K562 (cell line): ENCODE results near the gene UFSP2. TPM values are rescaled to one million over a fixed set of nuclear protein-coding genes. Genes with fewer than 3 reads are reported as not detected.

Experiments used
- CHAMP1 ChIP-seq: fragments of 450-650 bp; IDR thresholded peaks from 2 replicates; pipeline ENCODE4 v1.6.1; 2016; ENCODE audit warnings: mild to moderate bottlenecking
- FUS ChIP-seq: fragments of 200-400 bp; formaldehyde crosslinking; optimal IDR thresholded peaks from 2 replicates; pipeline ENCODE3; 2017; ENCODE audit warnings: low read depth, low read length
- GTF2F1 ChIP-seq: IDR thresholded peaks from 2 replicates; pipeline ENCODE4 v1.6.1; 2011; ENCODE audit warnings: low read depth, low read length, improper control_type of control experiment
- HES1 ChIP-seq: fragments of 450-650 bp; IDR thresholded peaks from 2 replicates; pipeline ENCODE4 v1.6.1; 2016; ENCODE audit warnings: low read depth, mild to moderate bottlenecking, moderate library complexity
- MAZ ChIP-seq, 2 experiments: fragments of 450-650 bp in 1 of 2; sonication (generic) in 1 of 2; formaldehyde crosslinking; IDR thresholded peaks in 1 of 2; conservative IDR thresholded peaks in 1 of 2; 2 replicates each; pipeline versions ENCODE4 v1.4.0 to v1.5.0; 2020; ENCODE audit warnings: mild to moderate bottlenecking in 1 of 2, missing genetic modification reagents in 1 of 2
- MTA3 ChIP-seq: fragments of 450-650 bp; formaldehyde crosslinking; IDR thresholded peaks from 2 replicates; pipeline ENCODE4 v1.6.1; 2017; ENCODE audit warnings: mild to moderate bottlenecking, borderline replicate concordance
- NUFIP1 ChIP-seq: fragments of 450-650 bp; IDR thresholded peaks from 2 replicates; pipeline ENCODE4 v1.6.1; 2018; ENCODE audit not compliant: partially characterized antibody
- RHOXF2B ChIP-seq: fragments of 250-450 bp; sonication (Bioruptor Pico); conservative IDR thresholded peaks from 2 replicates; pipeline ENCODE4 v1.5.1; 2021
- SAP30 ChIP-seq: fragments of 200-600 bp; sonication (generic); IDR thresholded peaks from 2 replicates; pipeline ENCODE4 v1.6.1; 2012; ENCODE audit warnings: borderline replicate concordance, low read depth, mild to moderate bottlenecking, moderate library complexity, low read length, control low read depth, inconsistent platforms; ENCODE audit not compliant: insufficient read depth, poor library complexity, severe bottlenecking
- SIX5 ChIP-seq, 2 experiments: IDR thresholded peaks; 2 replicates each; pipeline ENCODE4 v1.6.1; 2011; ENCODE audit warnings: low read length in 2 of 2, borderline replicate concordance in 1 of 2, low read depth in 1 of 2, mild to moderate bottlenecking in 1 of 2, moderate library complexity in 1 of 2; ENCODE audit not compliant: insufficient read depth in 1 of 2
- SNIP1 ChIP-seq: fragments of 450-650 bp; IDR thresholded peaks from 2 replicates; pipeline ENCODE4 v1.7.1; 2017; ENCODE audit warnings: low read depth, mild to moderate bottlenecking
- TFAP4 ChIP-seq: sonication (generic); formaldehyde crosslinking; IDR thresholded peaks from 2 replicates; pipeline ENCODE4 v1.8.0; 2022; ENCODE audit warnings: missing genetic modification reagents, mild to moderate bottlenecking, moderate library complexity, borderline replicate concordance
- ZBTB1 ChIP-seq: sonication (generic); formaldehyde crosslinking; IDR thresholded peaks from 2 replicates; pipeline ENCODE4 v1.8.1; 2023; ENCODE audit warnings: missing genetic modification reagents, low read depth, mild to moderate bottlenecking, borderline replicate concordance
- ZBTB17 ChIP-seq: fragments of 450-650 bp; formaldehyde crosslinking; IDR thresholded peaks from 2 replicates; pipeline ENCODE4 v1.4.0; 2020; ENCODE audit warnings: mild to moderate bottlenecking
- ZFX ChIP-seq: sonication (generic); formaldehyde crosslinking; IDR thresholded peaks from 2 replicates; pipeline ENCODE4 v1.8.0; 2022; ENCODE audit warnings: mild to moderate bottlenecking, missing genetic modification reagents, moderate library complexity
- ZNF143 ChIP-seq: sonication (generic); formaldehyde crosslinking; IDR thresholded peaks from 2 replicates; pipeline ENCODE4 v1.9.0; 2022; ENCODE audit warnings: mild to moderate bottlenecking, missing genetic modification reagents
- ZNF324 ChIP-seq: fragments of 250-450 bp; sonication (Bioruptor Pico); IDR thresholded peaks from 2 replicates; pipeline ENCODE4 v1.4.0; 2020; ENCODE audit warnings: mild to moderate bottlenecking
- polyA plus RNA-seq, 8 experiments: library from polyadenylated mRNA; depleted of rRNA in 4 of 8; stranded (reverse) in 5 of 8; unstranded in 3 of 8; fragments of >200 nt; fragmentation: Nextera tagmentation in 2 of 8; fragmentation: Illumina TruSeq in 1 of 8; extraction: Ambion mirVana in 2 of 8; extraction: Trizol in 1 of 8; gene quantifications; 2 replicates each; pipeline versions ENCODE4 v1.2.1 to v1.2.3, GENCODE V29; 2011 to 2014; ENCODE audit warnings: inconsistent platforms in 1 of 8, missing spikeins in 1 of 8
- total RNA-seq, 7 experiments: library from RNA; depleted of rRNA in 6 of 7; stranded (reverse); fragments of >200 nt in 6 of 7; fragmentation: Illumina TruSeq in 2 of 7; extraction: Trizol in 2 of 7; gene quantifications; 2 replicates each; pipeline versions ENCODE4 v1.2.1 to v1.2.3, GENCODE V29; 2011 to 2021; ENCODE audit warnings: low replicate concordance in 1 of 7
- TF ChIP-seq, protein P1 (sequence below): fragments of 450-650 bp; formaldehyde crosslinking; IDR thresholded peaks from 2 replicates; pipeline ENCODE4 v1.4.0; 2020; ENCODE audit warnings: mild to moderate bottlenecking
- TF ChIP-seq, protein P2 (sequence below): sonication (generic); formaldehyde crosslinking; IDR thresholded peaks from 2 replicates; pipeline ENCODE4 v1.9.0; 2022; ENCODE audit warnings: mild to moderate bottlenecking, missing genetic modification reagents
- TF ChIP-seq, protein P3 (sequence below): sonication (generic); formaldehyde crosslinking; IDR thresholded peaks from 2 replicates; pipeline ENCODE4 v1.8.1; 2023; ENCODE audit warnings: mild to moderate bottlenecking, missing genetic modification reagents

The UFSP2 gene
- total and polyA plus RNA-seq, 9 of the 15 experiments (the other 6 are each of a cell fraction or from before 2014, with no cell fraction given): 20.1 to 55.8 (median 26.6) TPM

DNA sequence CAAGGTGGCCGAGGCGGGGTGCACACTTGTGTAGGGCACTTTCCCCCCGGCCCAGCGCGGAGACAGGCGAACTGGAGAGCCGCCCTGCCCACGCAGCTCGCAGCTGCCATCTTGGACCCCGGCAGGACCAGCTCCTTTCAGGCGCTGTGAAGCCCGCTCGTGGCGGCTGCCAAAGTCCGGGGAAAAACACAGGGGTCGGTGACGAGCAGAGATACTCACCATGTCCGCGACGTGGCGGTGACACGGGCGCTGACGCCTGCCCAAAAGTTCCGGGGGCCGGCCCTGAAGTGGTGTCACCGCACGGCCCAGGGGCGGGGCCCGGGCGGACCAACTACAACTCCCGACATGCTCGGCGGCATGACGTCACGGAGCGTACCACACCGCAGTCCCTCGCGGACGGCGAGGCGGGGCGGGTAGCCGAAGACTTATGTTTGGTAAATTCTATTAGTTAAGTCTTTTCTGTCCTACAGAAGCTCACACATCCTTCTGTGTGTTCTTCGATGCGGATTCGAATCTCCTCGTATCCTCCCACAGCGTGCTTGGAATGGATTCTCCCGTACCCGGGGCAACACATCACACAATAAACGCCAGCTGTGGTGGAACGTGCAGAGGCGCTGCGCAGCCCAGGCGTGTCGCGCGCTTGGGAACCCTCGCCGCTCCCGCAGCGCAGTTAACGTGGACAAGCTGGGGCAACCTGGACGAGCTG lies at the start of gene UFSP2 (continued):
- TF ChIP-seq, protein P1, sequence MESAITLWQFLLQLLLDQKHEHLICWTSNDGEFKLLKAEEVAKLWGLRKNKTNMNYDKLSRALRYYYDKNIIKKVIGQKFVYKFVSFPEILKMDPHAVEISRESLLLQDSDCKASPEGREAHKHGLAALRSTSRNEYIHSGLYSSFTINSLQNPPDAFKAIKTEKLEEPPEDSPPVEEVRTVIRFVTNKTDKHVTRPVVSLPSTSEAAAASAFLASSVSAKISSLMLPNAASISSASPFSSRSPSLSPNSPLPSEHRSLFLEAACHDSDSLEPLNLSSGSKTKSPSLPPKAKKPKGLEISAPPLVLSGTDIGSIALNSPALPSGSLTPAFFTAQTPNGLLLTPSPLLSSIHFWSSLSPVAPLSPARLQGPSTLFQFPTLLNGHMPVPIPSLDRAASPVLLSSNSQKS (CRISPR knock-in tag): no peak
- TF ChIP-seq SNIP1 (no peak), ZBTB17 (CRISPR knock-in tag) (0 out of 2 replicates have a peak, but pooled peaks have one; percentile 38), ZNF143 (CRISPR knock-in tag) (peak; percentile 99), SIX5 (IDR thresholded peaks at IDR 0.05; ENCODE audit: borderline replicate concordance in 1 of 2, insufficient read depth in 1 of 2, low read depth in 1 of 2, low read length in 2 of 2) (peak; percentile 92 to 93), NUFIP1 (peak; percentile 96), RHOXF2B (CRISPR knock-in tag) (no peak), ZNF324 (CRISPR knock-in tag) (no peak), CHAMP1 (peak; percentile 40; the same call in 1 of the 2 replicates), MAZ (CRISPR knock-in tag; conservative IDR thresholded peaks at IDR 0.05 in 1 of 2, IDR thresholded peaks at IDR 0.05 in 1 of 2) (peak in 1 of 2 experiments; percentile 52), ZFX (peak; percentile 93), GTF2F1 (0 out of 2 replicates have a peak, but pooled peaks have one; percentile 29), FUS (peak; percentile 35), TFAP4 (CRISPR knock-in tag) (peak; percentile 100), ZBTB1 (CRISPR knock-in tag) (0 out of 2 replicates have a peak, but pooled peaks have one; percentile 55), SAP30 (peak; percentile 86), HES1 (peak; percentile 18; the same call in 1 of the 2 replicates), MTA3 (peak; percentile 74; the same call in 1 of the 2 replicates)
- TF ChIP-seq, protein P2, sequence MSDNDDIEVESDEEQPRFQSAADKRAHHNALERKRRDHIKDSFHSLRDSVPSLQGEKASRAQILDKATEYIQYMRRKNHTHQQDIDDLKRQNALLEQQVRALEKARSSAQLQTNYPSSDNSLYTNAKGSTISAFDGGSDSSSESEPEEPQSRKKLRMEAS (CRISPR knock-in tag): peak; percentile 95
- TF ChIP-seq, protein P3, sequence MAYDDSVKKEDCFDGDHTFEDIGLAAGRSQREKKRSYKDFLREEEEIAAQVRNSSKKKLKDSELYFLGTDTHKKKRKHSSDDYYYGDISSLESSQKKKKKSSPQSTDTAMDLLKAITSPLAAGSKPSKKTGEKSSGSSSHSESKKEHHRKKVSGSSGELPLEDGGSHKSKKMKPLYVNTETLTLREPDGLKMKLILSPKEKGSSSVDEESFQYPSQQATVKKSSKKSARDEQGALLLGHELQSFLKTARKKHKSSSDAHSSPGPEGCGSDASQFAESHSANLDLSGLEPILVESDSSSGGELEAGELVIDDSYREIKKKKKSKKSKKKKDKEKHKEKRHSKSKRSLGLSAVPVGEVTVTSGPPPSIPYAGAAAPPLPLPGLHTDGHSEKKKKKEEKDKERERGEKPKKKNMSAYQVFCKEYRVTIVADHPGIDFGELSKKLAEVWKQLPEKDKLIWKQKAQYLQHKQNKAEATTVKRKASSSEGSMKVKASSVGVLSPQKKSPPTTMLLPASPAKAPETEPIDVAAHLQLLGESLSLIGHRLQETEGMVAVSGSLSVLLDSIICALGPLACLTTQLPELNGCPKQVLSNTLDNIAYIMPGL: no peak
